K562 (cell line): ENCODE data around the gene EXOC2. TPM values are rescaled to one million over a fixed set of nuclear protein-coding genes. Genes with fewer than 3 reads are reported as not detected.
A peak's percentile ranks its signal among the peaks of the same experiment; 100 is the strongest.

ENCODE experiments used
- ARID4B ChIP-seq: sonication (generic); formaldehyde crosslinking; IDR thresholded peaks from 2 replicates; pipeline ENCODE4 v1.8.0; 2022; ENCODE audit warnings: mild to moderate bottlenecking, missing genetic modification reagents
- CBX3 ChIP-seq, 2 experiments: IDR thresholded peaks; 1 replicate in 1 of 2; 2 replicates in 1 of 2; pipeline ENCODE4 v1.6.1; 2012; ENCODE audit warnings: inconsistent platforms in 2 of 2, low read length in 2 of 2, borderline replicate concordance in 1 of 2, control low read depth in 1 of 2
- CSDE1 ChIP-seq, 2 experiments: fragments of 450-650 bp; IDR thresholded peaks; 2 replicates each; pipeline ENCODE4 v1.6.1; 2016; ENCODE audit warnings: mild to moderate bottlenecking in 1 of 2
- DMBX1 ChIP-seq: fragments of 250-450 bp; sonication (Bioruptor Pico); IDR thresholded peaks from 2 replicates; pipeline ENCODE4 v1.8.0; 2022; ENCODE audit warnings: inconsistent platforms, mild to moderate bottlenecking, moderate library complexity, borderline replicate concordance
- ELF4 ChIP-seq: fragments of 450-650 bp; formaldehyde crosslinking; IDR thresholded peaks from 2 replicates; pipeline ENCODE4 v1.4.0; 2022; ENCODE audit warnings: missing genetic modification characterization
- GTF2B ChIP-seq: IDR thresholded peaks from 2 replicates; pipeline ENCODE4 v1.6.1; 2011; ENCODE audit not compliant: insufficient read length; ENCODE audit errors: extremely low read depth
- HBP1 ChIP-seq: fragments of 450-650 bp; formaldehyde crosslinking; IDR thresholded peaks from 2 replicates; pipeline ENCODE4 v1.4.0; 2022; ENCODE audit warnings: missing genetic modification characterization
- HDAC8 ChIP-seq: fragments of 450-650 bp; IDR thresholded peaks from 2 replicates; pipeline ENCODE4 v1.6.1; 2016; ENCODE audit warnings: mild to moderate bottlenecking, missing genetic modification characterization, moderate library complexity, missing compliant biosample characterization
- KDM5B ChIP-seq: fragments of 200-600 bp; sonication (generic); IDR thresholded peaks from 2 replicates; pipeline ENCODE4 v1.6.1; 2012; ENCODE audit warnings: low read depth, mild to moderate bottlenecking, moderate library complexity, low read length, control low read depth, inconsistent platforms; ENCODE audit not compliant: insufficient replicate concordance
- MAX ChIP-seq: sonication (generic); formaldehyde crosslinking; IDR thresholded peaks from 2 replicates; pipeline ENCODE4 v1.9.0; 2022; ENCODE audit warnings: mild to moderate bottlenecking, missing genetic modification reagents
- ZBTB12 ChIP-seq: fragments of 250-450 bp; sonication (Bioruptor Pico); IDR thresholded peaks from 2 replicates; pipeline ENCODE4 v1.4.0; 2020
- ZNF197 ChIP-seq: fragments of 200-800 bp; sonication (Bioruptor generic); IDR thresholded peaks from 2 replicates; pipeline ENCODE4 v1.6.1; 2016; ENCODE audit warnings: low read depth, missing genetic modification characterization, missing compliant biosample characterization
- ZNF398 ChIP-seq: fragments of 250-450 bp; sonication (Bioruptor Pico); IDR thresholded peaks from 2 replicates; pipeline ENCODE4 v1.8.0; 2021; ENCODE audit warnings: moderate library complexity, mild to moderate bottlenecking, inconsistent platforms
- ZNF507 ChIP-seq: conservative IDR thresholded peaks from 2 replicates; pipeline ENCODE4 v1.6.1; 2017; ENCODE audit warnings: missing genetic modification characterization, missing compliant biosample characterization
- ZNF551 ChIP-seq: fragments of 250-450 bp; sonication (Bioruptor Pico); IDR thresholded peaks from 2 replicates; pipeline ENCODE4 v1.5.0; 2021; ENCODE audit warnings: mild to moderate bottlenecking, moderate library complexity
- ZNF57 ChIP-seq: fragments of 450-650 bp; formaldehyde crosslinking; IDR thresholded peaks from 2 replicates; pipeline ENCODE4 v1.4.0; 2020; ENCODE audit warnings: mild to moderate bottlenecking, moderate library complexity
- polyA plus RNA-seq, 8 experiments: library from polyadenylated mRNA; depleted of rRNA in 4 of 8; stranded (reverse) in 5 of 8; unstranded in 3 of 8; fragments of >200 nt; fragmentation: Nextera tagmentation in 2 of 8; fragmentation: Illumina TruSeq in 1 of 8; extraction: Ambion mirVana in 2 of 8; extraction: Trizol in 1 of 8; gene quantifications; 2 replicates each; pipeline versions ENCODE4 v1.2.1 to v1.2.3, GENCODE V29; 2011 to 2014; ENCODE audit warnings: inconsistent platforms in 1 of 8, missing spikeins in 1 of 8
- total RNA-seq, 7 experiments: library from RNA; depleted of rRNA in 6 of 7; stranded (reverse); fragments of >200 nt in 6 of 7; fragmentation: Illumina TruSeq in 2 of 7; extraction: Trizol in 2 of 7; gene quantifications; 2 replicates each; pipeline versions ENCODE4 v1.2.1 to v1.2.3, GENCODE V29; 2011 to 2021; ENCODE audit warnings: low replicate concordance in 1 of 7

The EXOC2 gene
- total and polyA plus RNA-seq, 9 of the 15 experiments (the other 6 are each of a cell fraction or from before 2014, with no cell fraction given) = 12.2 to 30.2 (median 24.2) TPM

- TF ChIP-seq MAX (CRISPR knock-in tag) = no peak
- no peak for TF ChIP-seq ZBTB12 (CRISPR knock-in tag)
- TF ChIP-seq ZNF57 (CRISPR knock-in tag) = no peak
- TF ChIP-seq ZNF197 (CRISPR knock-in tag) = no peak
- 0 out of 2 replicates have a peak, but pooled peaks have one; percentile 18 for TF ChIP-seq DMBX1 (CRISPR knock-in tag)
- no peak for TF ChIP-seq HDAC8 (tag)
- no peak for TF ChIP-seq ARID4B (CRISPR knock-in tag)
- TF ChIP-seq ZNF507 (tag) = no peak
- TF ChIP-seq HBP1 (CRISPR knock-in tag) = no peak
- no peak for TF ChIP-seq ZNF398 (CRISPR knock-in tag)
- TF ChIP-seq CSDE1 (IDR thresholded peaks at IDR 0.05) = no peak
- 0 out of 2 replicates have a peak, but pooled peaks have one; percentile 29 for TF ChIP-seq ELF4 (CRISPR knock-in tag)
- TF ChIP-seq GTF2B = no peak
- no peak for TF ChIP-seq ZNF551 (CRISPR knock-in tag)
- TF ChIP-seq KDM5B = no peak
- TF ChIP-seq CBX3 (IDR thresholded peaks at IDR 0.05; ENCODE audit: borderline replicate concordance in 1 of 2, low read length in 2 of 2) = no peak
Measured at GRCh38 chr6:659716-660581, 33.0 kb downstream of the EXOC2 start (continued).
